Keratinocyte (primary cell): Measurements from ENCODE around the gene CTCFL. TPM values are rescaled to one million over a fixed set of nuclear protein-coding genes. Genes with fewer than 3 reads are reported as not detected.

Source experiments
- DNase-seq: peaks from one replicate; pipeline ENCODE4 v3.0.0-alpha.2; 2011; ENCODE audit warnings: low read depth, missing footprints, low spot score
- FAIRE-seq: peaks from 2 replicates; lab custom pipeline; 2011; peaks lifted over from hg19 to GRCh38; lab: Jason Lieb, UNC
- H2AFZ ChIP-seq: 2 replicates; pipeline ENCODE4 v1.6.0; 2012; ENCODE audit warnings: low read length, control low read depth, inconsistent platforms; ENCODE audit not compliant: control insufficient read depth
- H3K27ac ChIP-seq: 2 replicates; pipeline ENCODE4 v1.5.1; 2011; ENCODE audit warnings: low read length; ENCODE audit not compliant: control insufficient read depth, insufficient read depth
- H3K27me3 ChIP-seq: 3 replicates; pipeline ENCODE4 v1.6.0; 2011; ENCODE audit warnings: low read length; ENCODE audit not compliant: control insufficient read depth, insufficient read depth; ENCODE audit errors: extremely low read depth
- H3K36me3 ChIP-seq, 2 experiments: 2 replicates in 1 of 2; 3 replicates in 1 of 2; pipeline ENCODE4 v1.5.1; 2011; ENCODE audit warnings: low read length in 2 of 2, mild to moderate bottlenecking in 1 of 2; ENCODE audit not compliant: control insufficient read depth in 2 of 2, insufficient read depth in 2 of 2; ENCODE audit errors: extremely low read depth in 1 of 2
- H3K4me1 ChIP-seq: 3 replicates; pipeline ENCODE4 v1.5.1; 2011; ENCODE audit warnings: low read length; ENCODE audit not compliant: control insufficient read depth, insufficient read depth; ENCODE audit errors: extremely low read depth
- H3K4me2 ChIP-seq: 3 replicates; pipeline ENCODE4 v1.6.0; 2011; ENCODE audit warnings: low read depth, low read length; ENCODE audit not compliant: control insufficient read depth, insufficient read depth; ENCODE audit errors: extremely low read depth
- H3K4me3 ChIP-seq, 3 experiments: fragments of 200-600 bp in 1 of 3; sonication (generic) in 1 of 3; 2 replicates in 2 of 3; 3 replicates in 1 of 3; pipeline ENCODE4 v1.5.1; 2011 to 2016; ENCODE audit warnings: low read length in 3 of 3, mild to moderate bottlenecking in 3 of 3, control low read depth in 2 of 3, inconsistent platforms in 1 of 3, low read depth in 1 of 3, mixed read lengths in 1 of 3, mixed run types in 1 of 3, moderate library complexity in 1 of 3; ENCODE audit not compliant: control insufficient read depth in 2 of 3, insufficient read depth in 2 of 3; ENCODE audit errors: extremely low read depth in 1 of 3
- H3K79me2 ChIP-seq: 2 replicates; pipeline ENCODE4 v1.6.0; 2012; ENCODE audit warnings: low read length; ENCODE audit not compliant: control insufficient read depth, insufficient read depth
- H3K9ac ChIP-seq: 3 replicates; pipeline ENCODE4 v1.6.0; 2011; ENCODE audit warnings: low read length; ENCODE audit not compliant: control insufficient read depth, insufficient read depth; ENCODE audit errors: extremely low read depth
- H3K9me1 ChIP-seq: 3 replicates; pipeline ENCODE4 v1.6.0; 2011; ENCODE audit warnings: low read length; ENCODE audit not compliant: control insufficient read depth, insufficient read depth; ENCODE audit errors: extremely low read depth
- H3K9me3 ChIP-seq: 2 replicates; pipeline ENCODE4 v1.5.1; 2012; ENCODE audit warnings: low read depth, low read length; ENCODE audit not compliant: control insufficient read depth
- H4K20me1 ChIP-seq: 3 replicates; pipeline ENCODE4 v1.6.0; 2011; ENCODE audit warnings: low read length; ENCODE audit not compliant: control insufficient read depth, insufficient read depth; ENCODE audit errors: extremely low read depth
- EZH2 ChIP-seq: IDR thresholded peaks from one replicate; pipeline ENCODE4 v1.6.1; 2012; ENCODE audit warnings: inconsistent platforms, mild to moderate bottlenecking, low read length, moderate library complexity
- dilution Hi-C: fragments of 300-500 bp; cut with MboI; formaldehyde crosslinking; loops from one replicate; pipeline ENCODE4 v1.7.0; 2020; ENCODE audit warnings: low sequenced_read_pairs; ENCODE audit not compliant: extremely low pct_ligation_motif_present
- polyA plus RNA-seq, 5 experiments: library from polyadenylated mRNA; depleted of rRNA in 3 of 5; stranded (reverse) in 3 of 5; stranded (forward) in 1 of 5; unstranded in 1 of 5; fragments of >200 nt; gene quantifications; 1 replicate in 1 of 5; 2 replicates in 3 of 5; 3 replicates in 1 of 5; pipeline versions ENCODE4 v1.2.1 to v1.2.3, GENCODE V29; 2011 to 2012; ENCODE audit warnings: missing spikeins in 2 of 5, low read depth in 1 of 5, low replicate concordance in 1 of 5
- TF ChIP-seq, protein P1 (sequence below), 3 experiments: IDR thresholded peaks in 1 of 3; conservative IDR thresholded peaks in 1 of 3; optimal IDR thresholded peaks in 1 of 3; 2 replicates in 2 of 3; 3 replicates in 1 of 3; pipeline versions ENCODE3 to v1.5.1; 2011; ENCODE audit warnings: low read length in 3 of 3, mild to moderate bottlenecking in 3 of 3, moderate library complexity in 2 of 3, control low read depth in 1 of 3, inconsistent platforms in 1 of 3; ENCODE audit not compliant: insufficient read depth in 2 of 3; ENCODE audit errors: extremely low read depth in 1 of 3

Gene CTCFL
- polyA plus RNA-seq, 1 donor (not counting 4 experiments of a cell fraction or from before 2014, with no cell fraction given), result not detected

DNA sequence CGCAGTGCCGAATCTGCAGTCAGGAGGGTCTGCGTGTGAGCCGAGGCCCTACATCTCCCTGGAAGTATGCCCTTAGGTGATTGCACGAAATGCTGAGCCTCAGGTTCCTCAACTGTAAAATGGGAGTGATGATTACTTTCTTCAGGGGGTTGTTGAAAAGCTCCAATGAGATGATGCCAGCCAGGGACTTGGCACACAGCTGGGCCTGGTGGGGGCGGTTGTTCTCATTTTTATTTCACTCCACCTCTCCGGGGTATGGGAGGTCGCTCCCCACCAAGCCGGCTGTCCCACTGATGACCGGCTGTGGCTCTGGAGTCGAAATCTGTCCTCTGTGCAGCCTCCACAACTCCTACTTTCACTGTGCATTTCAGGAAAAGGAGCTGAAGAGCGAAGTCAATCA is 44.0 kb upstream of the CTCFL start:
- no peak overlapping the region for H3K4me3 ChIP-seq
- FAIRE-seq (no peak), DNase-seq (no peak)
- H3K4me2 ChIP-seq, result no peak overlapping the region
- H3K9me1 ChIP-seq, result no peaks in the 10 kb centered on the region
- no peaks in the 10 kb centered on the region for H3K9me3 ChIP-seq
- TF ChIP-seq, protein P1, sequence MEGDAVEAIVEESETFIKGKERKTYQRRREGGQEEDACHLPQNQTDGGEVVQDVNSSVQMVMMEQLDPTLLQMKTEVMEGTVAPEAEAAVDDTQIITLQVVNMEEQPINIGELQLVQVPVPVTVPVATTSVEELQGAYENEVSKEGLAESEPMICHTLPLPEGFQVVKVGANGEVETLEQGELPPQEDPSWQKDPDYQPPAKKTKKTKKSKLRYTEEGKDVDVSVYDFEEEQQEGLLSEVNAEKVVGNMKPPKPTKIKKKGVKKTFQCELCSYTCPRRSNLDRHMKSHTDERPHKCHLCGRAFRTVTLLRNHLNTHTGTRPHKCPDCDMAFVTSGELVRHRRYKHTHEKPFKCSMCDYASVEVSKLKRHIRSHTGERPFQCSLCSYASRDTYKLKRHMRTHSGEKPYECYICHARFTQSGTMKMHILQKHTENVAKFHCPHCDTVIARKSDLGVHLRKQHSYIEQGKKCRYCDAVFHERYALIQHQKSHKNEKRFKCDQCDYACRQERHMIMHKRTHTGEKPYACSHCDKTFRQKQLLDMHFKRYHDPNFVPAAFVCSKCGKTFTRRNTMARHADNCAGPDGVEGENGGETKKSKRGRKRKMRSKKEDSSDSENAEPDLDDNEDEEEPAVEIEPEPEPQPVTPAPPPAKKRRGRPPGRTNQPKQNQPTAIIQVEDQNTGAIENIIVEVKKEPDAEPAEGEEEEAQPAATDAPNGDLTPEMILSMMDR (optimal IDR thresholded peaks at IDR 0.05 in 1 of 3, IDR thresholded peaks at IDR 0.05 in 1 of 3, conservative IDR thresholded peaks at IDR 0.05 in 1 of 3; ENCODE audit: extremely low read depth in 1 of 3, insufficient read depth in 2 of 3, low read length in 3 of 3), result no peak
- TF ChIP-seq EZH2, result no peak
- no peak overlapping the region for H3K9ac ChIP-seq
- H3K36me3 ChIP-seq, result no peaks in the 10 kb centered on the region
- dilution Hi-C loops, result no loop called here
- no peaks in the 10 kb centered on the region for H3K79me2 ChIP-seq
- no peak overlapping the region for H3K27ac ChIP-seq
- H4K20me1 ChIP-seq, result no peaks in the 10 kb centered on the region
- peaks cover 46% of the 10 kb centered on the region for H3K27me3 ChIP-seq
- H2AFZ ChIP-seq, result no peak overlapping the region
- no peaks in the 10 kb centered on the region for H3K4me1 ChIP-seq

- dilution Hi-C loops, result no loop called here
- Histone ChIP-seq H3K79me2 (no peaks in the 10 kb centered on the region), H3K4me1 (no peaks in the 10 kb centered on the region), H3K27me3 (peaks cover 41% of the 10 kb centered on the region), H3K9ac (no peak overlapping the region), H2AFZ (no peak overlapping the region), H3K4me2 (no peak overlapping the region), H3K4me3 (no peak overlapping the region), H3K9me3 (no peaks in the 10 kb centered on the region), H3K9me1 (no peaks in the 10 kb centered on the region), H3K36me3 (no peaks in the 10 kb centered on the region), H4K20me1 (no peaks in the 10 kb centered on the region), H3K27ac (no peak overlapping the region)
- FAIRE-seq (no peak), DNase-seq (no peak)
- no peak for TF ChIP-seq EZH2
- TF ChIP-seq, protein P1 (optimal IDR thresholded peaks at IDR 0.05 in 1 of 3, IDR thresholded peaks at IDR 0.05 in 1 of 3, conservative IDR thresholded peaks at IDR 0.05 in 1 of 3; ENCODE audit: extremely low read depth in 1 of 3, insufficient read depth in 2 of 3, low read length in 3 of 3), result no peak
These were observed 43.4 kb upstream of the CTCFL start for GRCh38 chr20:57568088-57568896.
